ENCODE results near the gene SPATA31E1. TPM values are rescaled to one million over a fixed set of nuclear protein-coding genes. Genes with fewer than 3 reads are reported as not detected.

SPATA31E1 gene
- total RNA-seq, 2 donors from 2014 or later = 0.07 TPM; not detected in 1

- TF ChIP-seq CTCF (IDR thresholded peaks at IDR 0.05) = no peak
- H3K9me3 ChIP-seq = no peaks in the 10 kb centered on the region
- no peak overlapping the region for H3K9ac ChIP-seq (ENCODE audit: low read depth in 2 of 2, low read length in 2 of 2)
- no peaks in the 10 kb centered on the region for H3K4me1 ChIP-seq
- intact Hi-C loops (cut with DNase I) = no loop called here
- H3K4me3 ChIP-seq = no peak overlapping the region
- no peaks in the 10 kb centered on the region for H3K27me3 ChIP-seq
- no peaks in the 10 kb centered on the region for H3K36me3 ChIP-seq
- no peak overlapping the region for H3K27ac ChIP-seq
- DNase-seq = no peak
Measured at GRCh38 chr9:87853302-87853701, 29.4 kb upstream of the SPATA31E1 start.

GRCh38 chr9:87853876-87854579 is 28.6 kb upstream of the SPATA31E1 start:
- DNase-seq = no peak
- Histone ChIP-seq H3K27ac (no peak overlapping the region), H3K27me3 (no peaks in the 10 kb centered on the region), H3K36me3 (no peaks in the 10 kb centered on the region), H3K4me3 (no peak overlapping the region), H3K4me1 (no peaks in the 10 kb centered on the region), H3K9ac (ENCODE audit: low read depth in 2 of 2, low read length in 2 of 2) (no peak overlapping the region), H3K9me3 (no peaks in the 10 kb centered on the region)
- no peak for TF ChIP-seq CTCF (IDR thresholded peaks at IDR 0.05)
- intact Hi-C loops (cut with DNase I) = no loop called here

GRCh38 chr9:87854580-87854955 is 28.1 kb upstream of the SPATA31E1 start:
- no peaks in the 10 kb centered on the region for H3K9me3 ChIP-seq
- no peak for DNase-seq
- no peaks in the 10 kb centered on the region for H3K36me3 ChIP-seq
- no peaks in the 10 kb centered on the region for H3K27me3 ChIP-seq
- intact Hi-C loops (cut with DNase I) = no loop called here
- no peak overlapping the region for H3K4me3 ChIP-seq
- H3K27ac ChIP-seq = no peak overlapping the region
- no peak overlapping the region for H3K9ac ChIP-seq (ENCODE audit: low read depth in 2 of 2, low read length in 2 of 2)
- H3K4me1 ChIP-seq = no peaks in the 10 kb centered on the region
- TF ChIP-seq CTCF (IDR thresholded peaks at IDR 0.05) = no peak

- no peaks in the 10 kb centered on the region for H3K4me1 ChIP-seq
- no peak overlapping the region for H3K4me3 ChIP-seq
- DNase-seq = no peak
- H3K27me3 ChIP-seq = no peaks in the 10 kb centered on the region
- no peaks in the 10 kb centered on the region for H3K9me3 ChIP-seq
- no peak overlapping the region for H3K27ac ChIP-seq
- no peak overlapping the region for H3K9ac ChIP-seq (ENCODE audit: low read depth in 2 of 2, low read length in 2 of 2)
- no peak for TF ChIP-seq CTCF (IDR thresholded peaks at IDR 0.05)
- no peaks in the 10 kb centered on the region for H3K36me3 ChIP-seq
- intact Hi-C loops (cut with DNase I) = no loop called here
Measured at GRCh38 chr9:87855061-87855460, 27.6 kb upstream of the SPATA31E1 start.

- Histone ChIP-seq H3K9me3 (no peaks in the 10 kb centered on the region), H3K9ac (ENCODE audit: low read depth in 2 of 2, low read length in 2 of 2) (no peak overlapping the region), H3K27ac (no peak overlapping the region), H3K4me1 (no peaks in the 10 kb centered on the region), H3K4me3 (no peak overlapping the region), H3K36me3 (no peaks in the 10 kb centered on the region), H3K27me3 (no peaks in the 10 kb centered on the region)
- no peak for TF ChIP-seq CTCF (IDR thresholded peaks at IDR 0.05)
- DNase-seq = no peak
- intact Hi-C loops (cut with DNase I) = no loop called here
Measured at GRCh38 chr9:87857141-87857947, 25.3 kb upstream of the SPATA31E1 start.
